Measurements from ENCODE around the gene FCGR2B. TPM values are rescaled to one million over a fixed set of nuclear protein-coding genes. Genes with fewer than 3 reads are reported as not detected.
"Not testable (repeated sequence)": the region's sequence is repeated elsewhere in the genome, so short reads cannot be mapped to it uniquely, and the experiment has no call there.

Gene FCGR2B
- total RNA-seq, 1 donor from 2014 or later = not detected

- no peak for DNase-seq (ENCODE audit: low read depth in 2 of 2)
Measured at GRCh38 chr1:161705537-161705936, 42.6 kb downstream of the FCGR2B start.

DNA sequence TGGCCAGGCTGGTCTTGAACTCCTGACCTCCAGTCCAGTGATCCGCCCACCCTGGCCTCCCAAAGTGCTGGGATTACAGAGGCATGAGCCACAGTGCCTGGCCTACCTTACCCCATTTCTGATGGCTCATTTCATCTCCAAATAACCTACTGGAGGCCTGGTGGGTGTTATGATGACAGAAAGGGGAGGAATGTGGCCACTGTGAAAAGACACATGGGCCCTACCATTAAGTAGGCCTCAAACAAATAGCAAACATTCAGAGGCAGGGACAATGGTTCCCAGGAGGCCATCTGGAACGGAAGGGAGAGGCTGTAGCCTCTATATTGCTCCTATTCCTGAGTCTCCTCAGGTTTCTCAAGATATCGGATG lies 43.2 kb downstream of the FCGR2B start:
- no peak for DNase-seq (ENCODE audit: low read depth in 2 of 2)

DNA sequence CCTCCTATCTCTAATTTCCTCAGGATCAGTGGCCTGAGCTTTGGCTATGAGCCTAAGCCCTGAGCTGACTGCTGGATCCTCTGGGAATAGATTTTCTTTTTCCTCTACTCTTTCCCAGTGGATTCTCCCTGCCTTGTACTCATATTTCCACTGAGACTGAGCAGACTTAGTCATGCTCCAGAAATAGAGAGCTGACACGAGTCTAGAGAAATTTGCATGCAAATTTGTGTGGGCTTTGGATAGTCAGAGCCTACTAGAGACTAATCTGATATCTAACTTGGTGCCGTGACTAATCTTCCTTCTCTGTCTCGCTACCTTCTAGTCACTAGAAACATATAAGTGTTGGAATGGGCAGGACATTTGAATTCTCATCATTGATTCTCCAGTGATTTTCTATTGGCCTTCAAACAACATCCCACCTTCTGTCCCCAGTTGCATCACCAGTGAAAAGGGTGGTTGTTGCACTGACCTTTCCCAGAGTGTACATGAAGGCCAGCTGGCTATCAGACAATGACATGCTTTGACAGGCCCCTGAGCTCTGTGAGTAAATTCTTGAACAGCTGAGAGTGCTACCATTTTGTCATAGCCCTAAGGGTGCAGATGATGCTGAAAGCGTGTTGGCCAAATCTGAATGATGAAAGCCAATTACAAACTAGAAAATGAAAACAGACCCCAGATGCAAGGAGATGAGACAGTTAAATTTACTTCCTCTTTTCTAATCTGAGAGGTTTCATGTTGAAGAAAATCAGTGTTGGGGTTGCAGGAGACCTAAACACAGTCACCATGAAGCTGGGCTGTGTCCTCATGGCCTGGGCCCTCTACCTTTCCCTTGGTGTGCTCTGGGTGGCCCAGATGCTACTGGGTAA lies 43.8 kb downstream of the FCGR2B start, which contains the start of gene FCRLA:
Gene FCRLA, plus strand, starts transcription at position 748 of the 866 bp plus-strand sequence. Its CDS starts 36 bp downstream, at position 784.
- DNase-seq (ENCODE audit: low read depth in 2 of 2) = peak in 1 of 2 donors; percentile 80

- no peak for DNase-seq (ENCODE audit: low read depth in 2 of 2)
Measured at GRCh38 chr1:161707503-161707902, 44.6 kb downstream of the FCGR2B start.

- DNase-seq (ENCODE audit: low read depth in 2 of 2) = no peak
Measured at GRCh38 chr1:161709373-161709772, 46.4 kb downstream of the FCGR2B start.

DNA sequence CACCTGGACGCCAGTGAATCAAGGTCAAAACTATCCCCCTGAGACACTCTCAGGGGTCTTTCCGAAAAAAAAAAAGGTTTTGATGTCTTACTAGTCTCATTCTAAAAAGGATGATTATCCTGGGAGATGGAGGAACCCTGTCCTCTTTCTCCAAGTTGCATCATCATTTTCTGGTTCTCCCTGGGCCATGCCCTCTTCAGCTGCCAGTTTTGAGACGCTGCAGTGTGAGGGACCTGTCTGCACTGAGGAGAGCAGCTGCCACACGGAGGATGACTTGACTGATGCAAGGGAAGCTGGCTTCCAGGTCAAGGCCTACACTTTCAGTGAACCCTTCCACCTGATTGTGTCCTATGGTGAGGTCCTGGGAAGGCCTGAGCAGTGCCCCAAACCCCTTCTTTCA lies 47.6 kb downstream of the FCGR2B start:
- no peak for DNase-seq (ENCODE audit: low read depth in 2 of 2)

DNA sequence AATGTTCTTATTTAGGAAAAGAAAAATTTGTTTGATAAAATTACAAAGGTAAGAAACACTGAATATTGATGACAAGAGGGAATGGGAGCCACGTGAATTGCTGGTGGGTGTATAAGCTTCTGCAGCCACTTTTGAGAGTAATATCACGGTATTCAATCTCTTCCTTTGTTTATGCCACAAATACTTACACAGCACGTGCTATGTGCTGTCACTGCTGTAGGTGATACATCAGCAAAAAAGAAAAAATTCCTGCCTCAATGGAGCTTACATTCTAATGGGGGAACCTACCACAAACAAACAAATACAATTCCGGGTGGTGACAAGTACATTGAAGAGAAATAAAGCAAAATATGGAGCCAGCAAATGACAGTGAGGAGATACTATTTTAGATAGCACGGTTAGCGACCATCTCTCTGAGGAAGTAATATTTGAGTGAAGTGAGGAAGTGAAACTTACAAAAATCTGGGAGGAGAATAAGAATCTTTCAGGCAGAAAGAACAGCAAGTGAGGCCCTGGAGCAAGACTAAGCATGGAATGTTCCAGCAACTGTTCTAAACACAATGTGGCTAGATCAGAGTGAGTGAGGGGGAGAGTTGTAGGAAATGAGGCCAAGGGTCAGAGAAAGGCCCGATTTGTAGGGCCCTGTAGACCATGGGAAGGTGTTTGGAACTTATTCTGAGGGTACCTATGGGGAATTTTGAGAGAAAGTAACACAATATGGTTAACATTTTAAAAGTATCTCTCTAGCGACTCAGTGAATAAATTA lies 55.8 kb downstream of the FCGR2B start:
- no peak for DNase-seq (ENCODE audit: low read depth in 2 of 2)

- no peak for DNase-seq (ENCODE audit: low read depth in 2 of 2)
Measured at GRCh38 chr1:161719325-161719611, 56.3 kb downstream of the FCGR2B start.

- no peak for DNase-seq (ENCODE audit: low read depth in 2 of 2)
Measured at GRCh38 chr1:161720422-161720821, 57.5 kb downstream of the FCGR2B start.

DNA sequence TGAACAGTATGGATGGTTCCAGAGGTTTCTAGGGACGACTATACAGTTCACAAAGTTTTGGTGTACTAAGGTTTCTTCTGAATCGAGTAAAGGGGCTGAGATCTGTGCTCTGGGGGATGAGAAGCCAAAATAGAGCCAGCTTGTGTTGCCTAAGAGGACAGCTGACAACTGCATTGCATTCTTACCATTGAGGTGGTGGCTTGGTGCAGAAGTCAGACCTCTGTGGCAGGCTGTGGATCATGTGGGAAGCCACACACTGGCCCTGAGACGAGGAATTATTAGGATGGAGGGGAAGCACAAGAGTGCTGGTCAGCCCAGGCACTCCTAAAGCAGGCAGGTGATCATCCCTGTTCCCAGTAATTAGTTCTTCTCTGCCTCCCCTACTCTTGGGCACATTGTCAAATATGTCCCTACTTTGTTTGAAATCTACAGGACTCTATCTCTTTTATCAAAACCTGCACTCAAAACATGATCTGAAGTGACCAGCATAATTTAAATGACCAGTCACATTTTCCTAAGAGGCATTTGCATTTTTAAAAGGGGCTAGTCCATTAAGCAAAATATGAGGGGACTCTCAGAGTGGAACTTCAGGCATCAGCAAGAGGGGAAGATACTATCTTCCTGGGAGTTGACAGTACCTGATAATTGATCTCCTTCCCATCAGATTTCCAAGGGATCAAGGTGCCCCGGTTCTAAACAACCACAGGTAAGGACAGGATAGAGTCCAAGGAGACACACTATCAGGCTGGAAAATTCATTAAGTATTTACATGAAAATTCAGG lies 58.2 kb downstream of the FCGR2B start, which contains the start of gene FCRLB:
Gene FCRLB, plus strand, starts transcription at position 589 of the 782 bp plus-strand sequence. CDS start 1,129 bp downstream, outside the sequence.
- no peak for DNase-seq (ENCODE audit: low read depth in 2 of 2)

DNA sequence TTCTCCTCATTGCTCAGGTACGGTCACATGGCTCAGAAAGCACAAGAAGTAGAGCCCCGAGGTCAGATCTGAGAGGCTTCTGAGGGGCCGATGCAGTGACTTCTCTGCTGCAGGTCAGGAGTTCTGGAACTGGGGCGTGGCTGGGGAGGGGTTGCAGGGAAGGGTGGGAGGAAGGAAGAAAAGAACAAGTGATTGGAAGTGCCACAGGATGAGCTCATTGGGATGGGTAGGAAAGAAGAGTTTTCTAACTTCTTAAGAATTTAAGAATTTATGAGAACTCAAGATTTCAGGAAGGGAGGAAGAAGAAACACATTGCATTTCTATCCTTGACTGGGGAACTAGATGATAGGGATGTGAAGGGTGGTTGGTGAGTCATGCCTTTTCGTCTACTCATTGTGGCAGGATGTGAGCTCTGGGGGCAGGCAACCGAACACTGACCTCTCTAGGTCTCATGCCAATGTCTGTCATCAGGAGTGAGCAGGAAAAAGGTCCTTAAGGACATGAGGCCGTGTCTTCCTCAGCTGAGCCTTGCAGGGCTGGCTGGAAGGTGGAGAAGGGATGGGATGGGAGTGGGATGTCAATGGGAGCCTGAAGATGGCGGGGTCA lies 58.9 kb downstream of the FCGR2B start:
- DNase-seq (ENCODE audit: low read depth in 2 of 2) = peak in 1 of 2 donors; percentile 70

DNA sequence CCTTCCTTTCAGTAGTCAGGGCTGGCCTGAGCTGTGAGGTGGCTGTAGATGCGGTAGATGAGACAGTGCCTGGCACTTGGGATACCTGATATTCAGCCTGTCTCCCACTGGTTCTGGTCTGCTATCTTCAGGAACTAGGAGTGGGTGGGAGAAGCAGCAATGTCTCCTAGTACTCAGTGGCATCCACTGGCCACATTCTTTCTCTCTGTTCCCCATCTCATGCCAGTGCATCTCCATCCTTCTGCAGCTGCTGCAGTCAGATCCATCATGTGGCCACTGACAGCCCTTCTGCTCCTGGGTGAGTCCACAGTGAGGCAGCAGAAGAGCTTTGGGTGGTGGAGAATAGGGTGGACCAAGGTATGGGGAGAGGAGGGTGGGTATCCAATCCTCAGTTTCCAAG lies 59.5 kb downstream of the FCGR2B start:
- DNase-seq (ENCODE audit: low read depth in 2 of 2) = no peak

GRCh38 chr1:161723459-161724141 lies 60.7 kb downstream of the FCGR2B start:
- no peak for DNase-seq (ENCODE audit: low read depth in 2 of 2)

DNA sequence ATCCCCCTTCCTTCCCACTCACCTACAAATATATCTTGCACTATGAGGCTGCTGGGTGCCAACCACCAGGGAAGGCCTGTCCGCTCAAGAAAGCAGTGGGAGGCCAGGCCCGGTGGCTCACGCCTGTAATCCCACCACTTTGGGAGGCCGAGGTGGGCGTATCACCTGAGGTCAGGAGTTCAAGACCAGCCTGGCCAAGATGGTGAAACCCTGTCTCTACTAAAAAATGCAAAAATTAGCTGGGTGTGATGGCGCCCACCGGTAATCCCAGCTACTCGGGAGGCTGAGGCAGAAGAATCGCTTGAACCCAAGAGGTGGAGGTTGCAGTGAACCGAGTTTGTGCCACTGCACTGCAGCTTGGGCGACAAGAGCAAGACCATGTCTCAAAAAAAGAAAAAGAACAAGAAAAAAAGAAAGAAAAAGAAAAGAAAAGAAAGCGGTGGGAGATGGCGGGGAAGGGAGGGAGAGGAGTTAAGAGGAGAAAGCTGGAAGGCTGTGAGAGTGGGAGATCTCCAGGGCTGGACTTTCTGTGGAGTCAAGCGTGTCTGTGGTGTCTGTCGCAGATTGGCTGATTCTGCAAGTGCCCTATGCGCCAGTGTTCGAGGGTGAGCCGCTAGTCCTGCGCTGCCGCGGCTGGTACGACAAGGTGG lies 62.4 kb downstream of the FCGR2B start:
- not testable (repeated sequence) for DNase-seq (ENCODE audit: low read depth in 2 of 2)

DNA sequence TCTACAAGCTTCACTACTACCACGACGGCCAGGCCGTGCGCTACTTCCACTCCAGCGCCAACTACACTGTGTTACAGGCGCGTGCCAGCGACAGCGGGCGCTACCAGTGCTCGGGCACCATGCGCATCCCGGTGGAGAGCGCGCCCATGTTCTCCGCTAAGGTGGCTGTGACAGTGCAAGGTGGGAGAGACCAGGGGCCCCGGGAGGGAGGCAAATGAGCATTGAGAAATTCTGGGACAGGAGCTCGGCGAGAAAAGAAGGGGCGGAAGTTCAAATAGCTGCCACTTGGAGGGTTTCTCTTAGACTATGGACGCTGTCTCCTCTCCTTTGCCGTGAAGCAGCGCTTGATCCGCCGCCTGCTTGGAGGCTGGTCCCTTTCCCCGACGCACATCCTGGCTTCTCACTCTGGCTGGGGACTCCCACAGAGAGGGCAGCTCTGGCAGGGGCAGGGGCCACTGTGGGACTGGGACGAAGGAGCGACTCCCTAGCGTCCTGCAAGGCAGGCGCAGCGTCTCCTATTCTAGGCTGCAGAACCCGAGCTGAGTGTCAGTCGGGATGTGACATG lies 63.0 kb downstream of the FCGR2B start:
- peak; percentile 42 to 48 for DNase-seq (ENCODE audit: low read depth in 2 of 2)

GRCh38 chr1:161726473-161727255 lies 63.7 kb downstream of the FCGR2B start:
- peak; percentile 48 to 58 for DNase-seq (ENCODE audit: low read depth in 2 of 2)

DNA sequence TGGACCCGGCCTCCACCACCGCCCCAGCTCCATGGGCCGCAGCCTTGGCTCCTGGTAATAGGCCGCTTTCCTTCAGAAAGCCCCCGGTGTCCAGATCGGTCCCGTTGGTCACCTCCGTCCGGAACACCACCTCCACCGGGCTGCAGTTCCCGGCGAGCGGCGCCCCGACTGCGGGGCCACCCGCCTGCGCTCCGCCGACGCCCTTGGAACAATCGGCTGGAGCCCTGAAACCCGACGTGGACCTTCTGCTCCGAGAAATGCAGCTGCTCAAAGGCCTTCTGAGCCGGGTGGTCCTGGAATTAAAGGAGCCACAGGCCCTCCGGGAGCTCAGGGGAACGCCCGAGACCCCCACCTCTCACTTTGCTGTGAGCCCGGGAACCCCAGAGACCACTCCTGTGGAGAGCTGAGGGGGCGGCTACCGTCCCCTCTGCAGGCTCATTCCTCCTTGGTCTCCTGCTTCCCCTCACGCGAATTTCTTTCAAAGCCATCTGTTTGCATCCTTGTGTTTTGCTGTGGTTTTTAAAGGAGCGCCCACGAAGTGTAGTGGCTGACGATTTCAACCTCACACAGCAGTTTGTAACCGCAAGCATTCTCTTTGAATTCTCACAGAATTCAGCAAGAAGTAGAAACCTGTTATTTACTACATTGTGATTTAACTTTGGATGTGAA lies 64.4 kb downstream of the FCGR2B start:
- DNase-seq (ENCODE audit: low read depth in 2 of 2) = no peak

All from lung microvascular endothelial cell (primary cell).